ENCODE data around the gene NAV2. TPM values are rescaled to one million over a fixed set of nuclear protein-coding genes. Genes with fewer than 3 reads are reported as not detected.

Gene NAV2
- total RNA-seq, 1 experiment from 2014 or later, result 1.8 TPM

DNA sequence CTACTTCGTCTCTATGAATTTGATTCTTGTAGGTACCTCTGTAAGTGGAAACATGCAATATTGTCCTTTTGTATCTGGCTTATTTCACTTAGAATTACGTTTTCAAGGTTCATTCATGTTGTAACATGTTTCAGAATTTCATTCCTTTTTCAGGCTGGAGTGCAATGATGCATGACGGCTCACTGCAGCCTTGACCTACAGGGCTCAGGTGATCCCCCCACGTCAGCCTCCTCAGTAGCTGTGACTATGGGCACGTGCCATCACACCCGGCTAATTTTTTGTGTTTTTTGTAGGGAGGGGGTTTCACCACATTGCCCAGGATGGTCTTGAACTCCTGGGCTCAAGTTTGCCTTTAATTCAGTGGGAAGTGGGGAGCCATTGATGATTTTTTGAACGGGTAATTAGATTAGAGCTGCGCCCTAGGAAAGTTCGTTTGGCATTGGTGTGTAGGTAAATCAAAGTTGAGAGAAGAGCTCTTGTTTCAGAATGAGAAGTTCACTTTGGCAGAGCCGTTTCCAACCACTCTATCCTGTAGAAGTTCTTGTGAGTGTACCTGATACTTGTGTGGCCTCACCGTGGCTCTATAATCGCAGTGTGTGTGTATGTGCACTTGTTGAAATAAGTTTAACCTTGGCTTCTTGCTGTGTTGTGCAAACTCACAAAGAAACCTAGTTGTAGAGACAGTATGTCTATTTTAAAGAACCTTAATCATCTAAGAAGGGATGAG, 115.9 kb downstream of the NAV2 start:
- DNase-seq (ENCODE audit: low spot score), result no peak

DNA sequence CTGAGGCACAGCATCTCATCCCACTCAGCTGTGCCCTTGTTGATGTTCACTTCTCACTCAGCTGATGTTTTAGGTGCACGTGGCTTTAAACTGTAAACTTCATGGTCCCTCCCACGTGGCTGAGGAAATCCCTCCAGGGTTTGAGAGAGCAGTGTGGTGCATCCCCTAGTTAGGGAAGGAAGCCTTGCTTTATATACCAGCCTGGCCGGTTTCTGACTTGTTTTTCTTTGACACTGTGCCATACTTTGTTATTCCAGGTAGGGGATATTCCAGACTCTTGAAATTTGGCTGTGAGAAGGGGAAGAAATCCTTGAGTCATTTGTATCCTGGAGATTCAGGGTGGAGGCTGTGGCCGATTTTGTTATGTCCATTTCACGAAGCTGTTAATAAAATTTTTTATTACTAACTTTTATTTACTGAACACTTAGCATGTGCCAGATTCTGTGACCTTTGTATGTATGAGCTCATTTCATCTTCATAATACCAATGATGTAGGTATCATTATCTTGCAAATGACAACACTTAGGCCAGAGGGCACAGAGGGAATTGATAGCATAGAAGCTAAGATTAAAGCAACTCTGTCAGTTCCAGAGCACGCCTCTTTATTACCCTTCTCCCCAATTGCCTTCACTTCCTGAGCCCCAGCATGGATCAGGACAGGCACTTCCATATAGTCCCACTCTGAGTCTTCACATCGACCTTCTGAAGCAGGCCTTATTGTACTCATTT, 116.6 kb downstream of the NAV2 start:
- no peak for DNase-seq (ENCODE audit: low spot score)

DNA sequence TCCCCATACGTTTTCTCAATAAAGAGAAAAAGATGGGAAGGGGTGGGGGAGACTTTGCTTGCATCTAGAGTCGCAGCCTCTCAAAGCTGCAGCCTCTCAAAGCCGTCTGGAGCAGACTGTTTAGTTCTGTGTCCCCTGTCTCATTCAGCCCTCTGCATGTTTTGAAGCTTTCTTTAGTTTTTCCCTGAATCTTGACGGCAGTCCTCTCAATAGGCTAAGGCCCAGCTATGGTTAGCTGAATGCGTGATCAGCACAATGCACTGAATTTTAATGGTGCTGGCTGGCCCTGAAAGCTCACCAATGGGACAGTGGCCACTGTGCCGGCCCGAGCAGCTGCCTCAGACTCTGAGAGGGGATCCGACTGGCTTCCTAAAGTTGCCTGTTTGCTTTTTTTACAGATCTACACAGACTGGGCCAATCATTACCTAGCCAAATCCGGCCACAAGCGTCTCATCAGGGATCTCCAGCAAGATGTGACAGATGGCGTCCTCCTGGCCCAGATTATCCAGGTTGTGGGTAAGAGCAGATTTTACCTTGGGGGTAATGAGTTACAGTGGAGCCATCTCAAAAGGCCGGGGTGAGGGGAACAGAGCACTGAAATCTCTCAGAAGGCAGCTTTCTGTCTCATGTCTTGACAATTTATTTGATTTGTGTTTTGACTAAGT, 119.6 kb downstream of the NAV2 start:
- no peak for DNase-seq (ENCODE audit: low spot score)

DNA sequence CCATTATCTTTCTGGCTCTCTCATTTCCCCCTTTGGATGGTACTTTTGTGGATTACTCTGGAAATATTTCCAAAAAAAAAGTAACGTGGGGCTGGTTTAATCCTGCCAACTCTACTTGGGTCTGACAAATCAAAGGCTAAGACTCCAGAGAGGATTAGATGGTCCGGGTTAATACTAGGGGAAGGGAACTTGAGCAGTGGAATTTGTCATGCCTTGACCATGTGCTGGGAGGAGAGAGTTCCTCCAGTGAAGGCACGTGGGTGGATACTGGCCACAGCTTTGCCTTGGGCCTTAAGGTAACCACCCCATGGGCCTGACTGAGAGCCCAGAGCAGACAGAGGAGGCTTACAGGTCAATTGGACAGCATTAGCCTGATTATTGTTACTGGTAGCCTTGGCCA, 120.3 kb downstream of the NAV2 start:
- DNase-seq (ENCODE audit: low spot score), result no peak

DNA sequence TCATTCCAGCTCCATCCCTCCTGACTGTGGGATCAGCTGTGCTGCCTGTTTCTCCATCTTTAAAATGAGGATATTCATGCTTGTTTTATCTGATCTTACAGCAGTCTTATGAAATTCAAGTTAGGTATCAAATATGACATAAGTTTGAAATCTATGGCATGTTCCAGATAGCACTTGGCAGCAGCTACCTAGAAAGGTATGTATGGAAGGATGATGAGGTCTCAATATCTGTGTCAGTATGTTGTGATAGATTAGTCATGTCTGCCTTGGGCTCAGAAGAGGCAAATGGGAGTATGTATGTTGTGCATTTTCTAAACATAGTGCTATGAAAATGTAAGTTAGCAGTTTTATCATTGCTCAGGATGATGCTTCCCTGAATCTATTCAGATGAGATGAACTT, 122.1 kb downstream of the NAV2 start:
- DNase-seq (ENCODE audit: low spot score), result no peak

DNA sequence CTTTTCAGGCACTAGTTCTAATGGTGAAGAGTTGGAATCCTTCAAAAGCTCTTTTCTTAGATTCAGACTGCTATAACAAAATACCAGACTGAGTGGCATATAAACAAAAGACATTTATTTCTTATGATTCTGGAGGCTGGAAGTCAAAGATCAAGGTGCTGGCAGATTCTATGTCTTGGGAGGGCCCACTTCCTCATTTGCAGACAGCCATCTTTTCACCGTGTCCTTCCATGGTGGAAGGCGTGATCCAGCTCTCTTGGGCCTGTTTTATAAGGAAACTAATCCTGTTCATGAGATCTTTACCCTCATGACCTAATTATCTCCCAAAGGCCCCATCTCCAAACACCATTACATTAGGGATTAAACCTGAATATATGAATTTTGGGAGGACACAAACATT, 124.0 kb downstream of the NAV2 start:
- no peak for DNase-seq (ENCODE audit: low spot score)

DNA sequence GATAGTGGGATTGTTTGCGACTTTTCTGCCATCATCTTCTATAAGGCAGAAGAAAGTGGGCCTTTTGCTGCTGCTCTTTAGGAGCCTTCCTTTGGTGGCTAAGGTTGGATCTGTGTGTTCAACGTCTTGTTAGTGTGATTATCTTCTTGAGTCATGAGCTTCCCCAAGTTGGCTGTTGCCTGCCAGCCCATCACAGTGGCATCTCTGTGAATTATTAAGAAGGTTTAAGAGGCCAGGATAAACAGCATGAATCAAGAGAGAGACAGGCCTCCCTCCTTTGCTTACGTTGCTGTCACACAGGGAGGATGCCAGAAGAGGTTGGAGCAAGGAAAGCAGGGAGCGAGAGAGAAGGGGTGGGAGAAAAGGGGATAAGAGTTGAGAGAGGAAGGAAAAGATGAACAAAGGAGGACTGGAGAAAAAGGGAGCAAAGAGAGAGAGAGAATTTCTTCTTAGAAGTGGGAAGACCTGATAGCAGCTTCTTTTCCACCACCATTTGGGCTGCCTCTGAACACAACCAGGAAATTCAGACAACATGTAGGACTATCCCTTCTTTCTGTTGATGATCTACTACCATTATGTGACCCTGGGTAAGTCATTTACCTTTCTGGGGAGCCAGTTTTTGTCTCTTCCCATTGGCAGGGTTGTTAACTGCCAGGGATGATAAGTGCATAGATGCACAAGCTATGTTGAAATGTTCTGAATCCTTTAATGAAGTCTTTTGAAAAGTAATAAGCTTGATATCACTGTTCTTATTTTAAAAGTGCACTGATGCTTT, 126.5 kb downstream of the NAV2 start:
- no peak for DNase-seq (ENCODE audit: low spot score)

DNA sequence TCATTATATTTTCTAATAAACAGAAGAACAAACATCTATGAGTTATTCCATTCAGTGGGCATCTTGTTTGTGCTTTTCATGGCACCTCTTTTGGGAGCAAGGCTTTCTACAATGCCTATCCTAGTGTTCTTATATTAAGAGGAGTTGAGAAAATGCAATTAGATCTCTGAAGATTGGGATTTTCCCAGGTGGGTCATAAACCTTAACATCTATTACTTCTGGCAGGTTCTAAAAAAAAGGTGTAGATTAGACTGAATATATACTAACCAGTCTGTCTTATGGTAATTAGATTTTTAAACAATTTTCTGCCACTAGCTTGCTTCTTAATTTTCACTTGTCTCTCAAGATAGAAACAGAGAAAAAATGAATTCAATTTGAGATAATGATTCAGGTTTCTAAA, 128.3 kb downstream of the NAV2 start:
- no peak for DNase-seq (ENCODE audit: low spot score)

DNA sequence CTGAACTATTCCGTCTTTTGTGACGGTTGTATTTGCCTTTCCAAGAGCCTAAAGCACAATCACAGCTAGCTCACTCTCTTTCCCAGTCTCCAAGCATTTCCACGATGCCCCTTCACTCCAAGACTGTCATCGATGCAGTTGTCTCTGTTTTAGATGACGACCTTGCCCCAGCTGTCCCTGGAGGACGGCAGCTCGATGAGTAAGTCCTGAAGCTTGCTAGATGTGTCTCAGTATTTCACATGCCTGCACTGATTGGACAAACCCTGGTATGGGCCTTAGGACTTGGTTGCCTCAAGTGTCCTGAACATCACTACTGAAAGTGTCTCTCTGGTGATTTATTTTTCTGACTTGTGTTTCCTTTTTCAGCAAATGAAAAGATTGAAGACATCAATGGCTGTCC, 129.9 kb downstream of the NAV2 start:
- DNase-seq (ENCODE audit: low spot score), result no peak

DNA sequence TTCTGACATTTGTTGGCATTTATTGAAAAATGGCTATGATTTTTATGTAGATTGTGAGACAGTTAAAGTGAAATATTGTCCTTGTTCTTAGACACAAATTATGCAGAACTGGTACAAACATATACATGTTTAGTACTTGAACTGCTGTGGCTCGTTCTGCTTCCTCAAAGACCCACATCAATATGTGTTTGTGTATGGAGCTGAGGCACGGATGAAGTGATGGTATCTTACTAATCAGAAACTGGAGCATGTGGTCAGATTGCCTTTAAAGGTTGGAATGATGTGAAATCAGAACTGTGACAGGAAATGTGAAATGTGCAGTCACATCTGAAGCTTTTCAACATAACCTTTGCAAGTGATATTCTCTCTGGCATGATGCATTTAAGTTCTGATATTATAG, 130.4 kb downstream of the NAV2 start:
- DNase-seq (ENCODE audit: low spot score), result no peak

DNA sequence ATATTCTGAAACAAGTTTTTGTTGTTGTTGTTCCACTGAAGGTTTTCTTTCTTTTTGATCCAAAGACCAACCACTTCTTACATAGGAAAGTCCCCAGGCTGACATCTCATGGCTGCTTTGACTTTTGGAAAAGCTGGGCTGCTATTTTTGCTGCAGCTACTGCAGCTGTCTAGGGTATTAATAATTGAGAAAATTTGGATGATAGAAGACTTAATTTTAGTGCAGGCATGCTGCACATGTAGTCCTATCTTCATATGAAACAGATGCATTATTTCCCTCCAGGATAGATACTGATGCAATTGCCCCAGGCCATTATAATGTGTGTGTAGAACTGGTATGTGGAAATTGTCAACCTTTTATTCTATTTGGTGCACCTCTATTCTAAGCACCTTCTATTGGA, 131.4 kb downstream of the NAV2 start:
- no peak for DNase-seq (ENCODE audit: low spot score)

DNA sequence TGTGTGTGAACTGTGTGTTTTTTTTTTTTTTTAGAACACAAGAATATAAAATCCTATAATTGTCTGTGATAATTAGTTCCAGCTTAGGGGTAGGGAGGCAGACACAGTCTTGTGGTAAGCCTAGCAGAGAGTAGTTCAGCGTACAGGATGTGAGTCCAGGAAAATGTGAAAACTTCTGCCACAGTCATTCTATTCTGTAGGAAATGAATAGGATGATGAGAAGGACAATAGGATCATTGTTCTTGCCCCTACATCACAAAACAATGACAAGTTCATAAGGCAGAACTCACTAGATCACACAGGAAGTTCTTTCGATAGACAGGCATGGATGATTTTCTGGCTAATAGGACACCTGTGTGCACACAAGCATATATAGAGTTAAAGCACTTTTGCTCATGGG, 132.2 kb downstream of the NAV2 start:
- no peak for DNase-seq (ENCODE audit: low spot score)

DNA sequence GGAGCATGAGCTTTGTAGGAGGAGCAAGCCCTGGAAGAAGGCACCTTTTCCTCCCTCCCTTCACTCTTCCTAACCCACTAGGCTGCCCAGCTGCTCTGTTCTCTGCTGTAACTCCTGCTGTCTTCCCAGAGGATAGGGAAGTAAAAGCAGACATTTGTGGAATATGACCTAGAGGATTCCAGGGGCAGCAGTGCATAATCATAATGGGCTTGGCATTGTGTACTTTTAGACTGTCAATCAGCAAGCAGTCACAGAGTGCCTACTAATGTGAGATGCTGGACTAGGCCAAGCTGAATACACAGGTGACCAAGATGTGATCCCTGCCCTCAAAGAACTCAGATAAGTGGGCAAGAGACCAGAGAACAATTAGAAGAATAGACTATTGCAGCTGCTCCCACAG, 133.0 kb downstream of the NAV2 start:
- DNase-seq (ENCODE audit: low spot score), result no peak

DNA sequence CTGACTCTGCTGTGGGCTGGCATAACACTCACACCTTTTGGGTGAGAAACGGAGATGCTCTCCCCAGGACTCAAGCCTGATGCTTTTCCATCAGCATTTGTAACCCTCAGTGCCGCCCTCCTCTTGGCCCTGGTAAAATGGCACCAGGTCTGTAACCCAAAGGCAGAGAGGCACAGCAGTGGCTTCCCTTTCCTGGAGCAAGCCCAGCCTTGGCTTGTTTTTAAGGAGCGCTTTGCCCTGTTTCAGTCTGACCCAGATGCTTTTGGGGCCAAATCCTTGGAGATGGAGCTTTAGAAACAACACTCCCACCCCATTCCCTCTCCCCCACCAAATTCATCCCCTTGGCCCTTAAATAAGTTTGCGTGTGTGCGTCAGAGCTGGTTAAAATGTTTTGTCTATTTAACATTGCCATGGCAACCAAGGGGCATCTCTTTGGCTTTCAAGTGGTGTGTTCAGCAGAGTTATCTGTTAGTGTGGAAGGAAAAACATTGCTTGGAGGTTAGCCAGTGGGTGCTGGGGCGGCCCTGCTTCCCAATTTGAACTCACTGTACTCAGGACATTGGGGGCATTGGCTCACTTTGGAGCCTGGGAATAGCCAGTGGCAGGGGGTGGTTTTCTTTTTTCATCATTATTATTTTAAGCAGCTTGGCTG, 134.1 kb downstream of the NAV2 start:
- no peak for DNase-seq (ENCODE audit: low spot score)

DNA sequence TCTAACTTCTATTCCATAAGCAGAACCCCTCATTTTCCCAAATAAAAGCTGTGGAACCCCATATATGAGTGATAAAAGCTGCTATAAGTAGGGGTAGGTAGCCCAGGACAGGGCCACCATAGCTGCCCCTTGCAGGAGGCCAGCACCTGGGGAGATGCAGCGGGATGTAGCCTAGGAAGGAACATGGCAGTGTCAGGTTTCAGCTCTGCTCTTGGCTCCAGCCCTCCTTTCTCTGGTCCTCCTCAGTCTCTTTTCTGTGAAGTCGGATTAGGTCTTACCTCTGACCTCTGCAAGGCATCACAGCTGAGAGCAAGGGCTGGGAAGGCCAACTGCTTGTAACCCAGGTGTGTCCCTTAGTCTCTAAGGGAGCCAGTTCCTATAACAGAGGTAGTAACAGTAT, 135.6 kb downstream of the NAV2 start:
- DNase-seq (ENCODE audit: low spot score), result no peak

DNA sequence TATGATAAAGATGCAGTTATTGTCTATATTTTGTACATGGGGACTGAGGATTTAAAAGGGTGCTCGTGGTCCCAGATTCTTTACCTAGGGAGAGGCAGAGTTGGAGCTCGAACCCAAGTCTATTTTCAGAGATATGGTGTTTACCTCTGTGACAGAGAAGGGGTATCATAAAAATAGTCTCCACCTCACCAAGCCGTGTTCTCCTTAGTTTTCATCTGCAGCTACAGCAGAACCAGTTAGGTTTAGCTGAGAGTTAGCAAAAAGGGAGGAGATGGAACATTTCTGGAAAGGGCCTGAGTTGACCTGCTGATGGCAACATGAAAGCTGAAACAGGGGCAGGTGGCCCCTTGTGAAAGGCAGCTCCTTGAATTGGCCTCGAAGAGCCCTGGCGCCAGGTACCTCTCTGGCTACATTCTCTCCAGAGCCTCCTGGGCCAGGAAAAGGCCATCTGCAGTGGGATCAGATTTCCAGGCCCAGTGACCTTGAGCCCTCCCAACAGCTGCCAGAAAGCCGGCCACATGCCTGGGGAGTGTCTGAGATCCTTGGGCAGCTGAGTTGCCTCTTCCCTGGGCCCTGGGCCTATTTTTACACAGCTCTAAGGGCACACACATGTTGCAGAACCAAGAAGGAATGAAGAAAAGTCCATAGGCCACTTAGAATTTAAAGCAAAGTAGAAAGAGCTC, 136.6 kb downstream of the NAV2 start:
- no peak for DNase-seq (ENCODE audit: low spot score)

DNA sequence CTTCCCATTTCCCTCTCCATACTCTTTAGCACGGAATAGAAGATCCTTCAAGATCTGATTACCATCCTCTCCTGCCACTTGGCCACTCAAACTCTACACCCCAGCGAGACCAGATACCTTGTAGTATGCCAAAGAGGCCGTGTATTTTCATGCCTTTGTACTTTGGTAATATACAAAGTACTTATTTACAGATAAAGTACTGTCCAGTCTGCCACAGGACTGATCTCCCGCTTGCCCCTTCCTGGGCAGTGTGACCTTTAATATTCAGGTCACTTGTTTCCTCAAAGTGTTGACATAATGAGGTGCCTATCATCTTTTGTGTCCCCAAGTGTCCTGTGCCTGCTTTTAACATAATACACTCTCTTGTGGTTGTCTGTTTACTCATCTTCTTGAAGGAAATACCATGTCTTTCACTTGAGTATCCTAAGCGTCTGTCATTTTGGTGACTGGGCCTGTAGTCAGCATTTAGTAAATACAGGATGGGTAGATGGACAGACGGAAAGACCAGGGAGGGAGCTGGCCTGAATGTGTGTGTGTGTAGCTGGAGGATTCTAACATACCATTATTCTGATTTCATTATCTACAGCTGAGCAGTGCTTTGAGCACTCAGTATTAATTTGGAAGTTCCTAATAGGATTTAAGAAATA, 137.4 kb downstream of the NAV2 start:
- DNase-seq (ENCODE audit: low spot score), result no peak

DNA sequence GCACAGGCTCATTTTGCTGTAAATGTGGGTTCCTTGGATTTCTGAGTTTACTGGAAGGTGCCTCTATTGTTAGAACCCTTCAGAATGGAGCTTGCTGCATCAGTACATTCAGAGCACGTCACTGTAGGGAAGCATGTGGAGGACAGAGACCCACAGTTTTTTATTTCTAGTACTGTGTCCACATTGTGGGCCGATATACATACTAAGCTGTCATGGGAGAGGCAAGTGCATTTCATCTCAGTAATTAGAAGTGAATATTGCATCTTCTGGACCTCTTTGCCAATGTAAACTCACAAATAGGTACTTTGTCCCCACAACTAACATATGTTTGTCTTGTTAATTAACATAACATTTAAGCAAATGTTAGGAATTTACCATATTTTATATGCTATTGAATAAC, 139.7 kb downstream of the NAV2 start:
- DNase-seq (ENCODE audit: low spot score), result no peak

DNA sequence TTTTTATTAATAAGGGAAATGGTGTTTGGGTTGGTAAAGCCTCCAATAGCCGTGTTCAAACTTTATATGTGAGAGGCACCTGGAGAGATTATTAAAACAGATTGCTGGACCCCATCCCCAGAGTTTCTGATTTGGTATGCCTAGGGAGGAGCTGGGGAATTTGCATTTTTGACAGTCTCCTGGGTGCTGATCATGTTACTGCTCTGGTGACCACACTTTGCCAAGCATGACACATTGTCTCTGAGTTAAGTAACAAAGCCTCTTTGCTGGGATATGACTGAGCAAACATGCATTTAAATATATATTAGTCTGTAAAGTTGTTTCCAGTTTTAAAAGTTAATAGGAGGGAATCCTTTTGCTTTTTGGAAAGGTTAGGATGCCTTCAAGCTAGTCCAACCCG, 140.4 kb downstream of the NAV2 start:
- DNase-seq (ENCODE audit: low spot score), result no peak

DNA sequence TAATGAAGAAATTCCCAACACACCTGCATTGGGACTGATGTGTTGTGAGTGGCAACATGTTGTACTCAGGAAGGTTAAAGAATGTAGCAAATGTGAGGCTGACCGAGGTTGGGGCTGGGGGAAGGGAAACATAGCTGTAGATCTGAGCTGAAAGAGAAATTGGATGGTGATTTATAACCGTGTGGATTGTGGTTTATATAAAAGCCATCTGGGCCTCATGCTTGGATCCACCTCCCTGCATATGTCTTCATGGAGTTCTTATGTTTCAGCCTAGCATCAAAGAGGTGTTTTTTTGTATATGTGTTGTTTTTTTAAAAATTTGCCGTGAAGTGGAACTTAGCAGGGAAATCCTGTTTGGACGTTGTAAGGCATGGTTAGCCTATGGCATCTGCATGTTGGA, 141.3 kb downstream of the NAV2 start:
- DNase-seq (ENCODE audit: low spot score), result no peak

DNA sequence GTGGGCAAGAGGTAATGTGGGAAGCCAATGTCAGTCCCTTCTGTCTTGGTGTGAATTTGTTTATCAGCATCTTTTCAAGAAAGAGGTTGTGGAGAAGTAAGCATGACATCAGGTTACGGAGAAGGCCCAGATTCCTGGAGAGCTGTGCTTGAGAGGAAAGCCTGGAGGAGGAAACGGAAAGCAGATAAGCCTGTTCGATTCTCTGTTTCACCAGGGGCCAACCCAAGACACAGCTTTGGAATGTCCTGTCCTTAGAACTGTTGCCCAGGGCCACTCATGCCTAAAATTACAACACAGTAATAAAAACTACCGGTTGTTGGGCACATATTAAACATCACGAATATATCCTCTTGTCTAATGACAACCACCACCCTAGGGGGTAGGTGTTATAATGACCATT, 148.5 kb downstream of the NAV2 start:
- no peak for DNase-seq (ENCODE audit: low spot score)

Data from H4 (cell line).